ENCODE data around the gene SMO. TPM values are rescaled to one million over a fixed set of nuclear protein-coding genes. Genes with fewer than 3 reads are reported as not detected.

SMO gene
- total RNA-seq, 4 donors from 2014 or later: 10.0 to 20.1 (median 13.4) TPM

- TF ChIP-seq CTCF (IDR thresholded peaks at IDR 0.05): no peak
- no peak for TF ChIP-seq POLR2A (IDR thresholded peaks at IDR 0.05)
- no peak for TF ChIP-seq EP300 (IDR thresholded peaks at IDR 0.05)
- TF ChIP-seq POLR2AphosphoS5 (IDR thresholded peaks at IDR 0.05): no peak
- H3K4me3 ChIP-seq: peak overlapping the region; percentile 63 to 97
- H3K27me3 ChIP-seq: no peaks in the 10 kb centered on the region
- peak overlapping the region; percentile 11 to 95 (median 92) for H3K27ac ChIP-seq
- WGBS, 2 donors (ENCODE audit: low coverage in 1 of 2): 1 to 2% methylated on average over 12 to 31 of the region's 60 CpGs
- H3K9me3 ChIP-seq: no peaks in the 10 kb centered on the region
- peaks cover 0 to 30% (median 8%) of the 10 kb centered on the region in 3 donors for H3K4me1 ChIP-seq
- ATAC-seq: peak; percentile 40
- H3K36me3 ChIP-seq: no peaks in the 10 kb centered on the region
These were observed 36.9 kb downstream of the SMO start for GRCh38 chr7:129225206-129225930.

GRCh38 chr7:129225931-129226572 lies 37.6 kb downstream of the SMO start:
- Histone ChIP-seq H3K27ac (peak overlapping the region; percentile 11 to 95 (median 92)), H3K4me3 (peak overlapping the region; percentile 63 to 97), H3K9me3 (no peaks in the 10 kb centered on the region), H3K36me3 (no peaks in the 10 kb centered on the region), H3K4me1 (peaks cover 0 to 30% (median 8%) of the 10 kb centered on the region in 3 donors), H3K27me3 (no peaks in the 10 kb centered on the region)
- ATAC-seq: no peak
- TF ChIP-seq POLR2AphosphoS5 (IDR thresholded peaks at IDR 0.05) (no peak), EP300 (IDR thresholded peaks at IDR 0.05) (no peak), CTCF (IDR thresholded peaks at IDR 0.05) (no peak), POLR2A (IDR thresholded peaks at IDR 0.05) (no peak)
- WGBS, 2 donors (ENCODE audit: low coverage in 1 of 2): 12 to 36% methylated on average over 10 to 11 of the region's 11 CpGs

GRCh38 chr7:129227646-129228578 lies 39.5 kb downstream of the SMO start:
- H3K27me3 ChIP-seq: no peaks in the 10 kb centered on the region
- peaks cover 0 to 30% (median 8%) of the 10 kb centered on the region in 3 donors for H3K4me1 ChIP-seq
- no peak overlapping the region for H3K27ac ChIP-seq
- no peak overlapping the region for H3K4me3 ChIP-seq
- TF ChIP-seq POLR2A (IDR thresholded peaks at IDR 0.05) (no peak), EP300 (IDR thresholded peaks at IDR 0.05) (no peak), POLR2AphosphoS5 (IDR thresholded peaks at IDR 0.05) (no peak), CTCF (IDR thresholded peaks at IDR 0.05) (no peak)
- WGBS, 2 donors (ENCODE audit: low coverage in 1 of 2): 88 to 93% methylated on average over 3 to 4 of the region's 4 CpGs
- H3K36me3 ChIP-seq: no peaks in the 10 kb centered on the region
- H3K9me3 ChIP-seq: no peaks in the 10 kb centered on the region
- ATAC-seq: no peak

GRCh38 chr7:129228633-129229032 lies 40.2 kb downstream of the SMO start:
- no peaks in the 10 kb centered on the region for H3K27me3 ChIP-seq
- H3K27ac ChIP-seq: no peak overlapping the region
- H3K4me3 ChIP-seq: no peak overlapping the region
- H3K9me3 ChIP-seq: no peaks in the 10 kb centered on the region
- TF ChIP-seq POLR2AphosphoS5 (IDR thresholded peaks at IDR 0.05) (no peak), EP300 (IDR thresholded peaks at IDR 0.05) (no peak), CTCF (IDR thresholded peaks at IDR 0.05) (no peak), POLR2A (IDR thresholded peaks at IDR 0.05) (no peak)
- ATAC-seq: no peak
- 86 to 94% methylated on average over 1 to 2 of the region's 2 CpGs for WGBS, 2 donors (ENCODE audit: low coverage in 1 of 2)
- no peaks in the 10 kb centered on the region for H3K36me3 ChIP-seq
- peaks cover 0 to 28% (median 8%) of the 10 kb centered on the region in 3 donors for H3K4me1 ChIP-seq
